GM19239 (cell line): ENCODE data around the gene RAB5IF.
A peak's percentile ranks its signal among the peaks of the same experiment; 100 is the strongest.
"Not testable (repeated sequence)": the region's sequence is repeated elsewhere in the genome, so short reads cannot be mapped to it uniquely, and the experiment has no call there.

ENCODE experiments used
- DNase-seq: peaks from one replicate; pipeline ENCODE4 v3.0.0; 2011; ENCODE audit warnings: low spot score; ENCODE audit not compliant: insufficient read length
- FAIRE-seq: peaks from 2 replicates; lab custom pipeline; 2011; peaks lifted over from hg19 to GRCh38; lab: Jason Lieb, UNC

Gene RAB5IF

DNA sequence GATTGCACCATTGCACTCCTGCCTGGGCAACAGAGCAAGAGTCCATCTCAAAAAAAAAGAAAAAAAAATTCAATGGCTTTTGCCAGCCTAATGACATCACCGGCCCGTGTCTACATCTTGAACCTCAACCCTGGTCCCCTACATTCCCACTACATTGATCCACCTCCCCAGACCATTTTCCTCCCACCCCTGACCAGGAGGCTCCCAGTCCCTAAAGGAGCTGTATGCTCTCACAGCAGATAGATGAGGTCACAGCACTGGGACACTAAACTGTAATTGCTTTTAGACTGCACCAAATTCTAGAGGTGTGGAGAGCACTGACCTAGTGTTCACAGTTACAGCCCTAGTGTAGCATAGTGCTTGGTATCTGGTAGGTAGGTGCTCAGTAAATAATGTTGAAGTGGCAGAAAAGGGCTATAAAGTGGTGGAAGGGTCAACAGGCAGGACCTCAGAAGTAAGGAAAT lies 21.5 kb upstream of the RAB5IF start:
- FAIRE-seq (no peak), DNase-seq (no peak)

GRCh38 chr20:36585410-36586125 lies 20.0 kb upstream of the RAB5IF start:
- DNase-seq, result no peak

DNA sequence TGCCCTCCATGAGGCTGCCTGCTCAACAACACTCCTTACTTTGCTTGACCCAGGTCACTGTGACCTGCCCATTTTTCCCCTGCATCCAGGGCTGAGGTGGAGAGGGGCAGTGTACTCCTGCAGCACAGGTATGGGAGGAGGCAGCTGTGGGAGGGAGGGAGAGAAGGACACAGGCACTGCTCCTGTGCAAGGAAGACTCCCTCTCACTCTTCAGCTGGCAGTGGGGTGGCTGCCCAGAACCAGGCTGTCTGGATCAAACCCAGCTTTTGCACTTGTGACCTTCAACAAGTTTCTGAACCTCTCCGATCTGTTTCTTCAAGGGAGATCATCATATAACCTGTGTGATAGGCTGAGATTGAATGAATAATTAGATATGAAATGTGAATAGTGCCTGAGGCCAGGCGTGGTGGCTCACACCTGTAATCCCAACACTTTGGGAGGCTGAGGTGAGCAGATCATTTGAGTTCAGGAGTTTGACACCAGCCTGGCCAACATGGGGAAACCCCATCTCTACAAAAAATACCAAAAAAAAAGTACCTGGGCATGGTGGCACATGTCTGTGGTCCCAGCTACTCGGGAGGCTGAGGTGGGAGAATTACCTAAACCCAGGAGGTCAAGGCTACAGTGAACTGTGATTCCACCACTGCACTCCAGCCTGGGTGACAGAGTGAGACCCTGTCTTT lies 18.1 kb upstream of the RAB5IF start:
- DNase-seq (no peak), FAIRE-seq (no peak)

More at GRCh38 chr20:36585410-36586125, 20.0 kb upstream of the RAB5IF start:
- no peak for FAIRE-seq

DNA sequence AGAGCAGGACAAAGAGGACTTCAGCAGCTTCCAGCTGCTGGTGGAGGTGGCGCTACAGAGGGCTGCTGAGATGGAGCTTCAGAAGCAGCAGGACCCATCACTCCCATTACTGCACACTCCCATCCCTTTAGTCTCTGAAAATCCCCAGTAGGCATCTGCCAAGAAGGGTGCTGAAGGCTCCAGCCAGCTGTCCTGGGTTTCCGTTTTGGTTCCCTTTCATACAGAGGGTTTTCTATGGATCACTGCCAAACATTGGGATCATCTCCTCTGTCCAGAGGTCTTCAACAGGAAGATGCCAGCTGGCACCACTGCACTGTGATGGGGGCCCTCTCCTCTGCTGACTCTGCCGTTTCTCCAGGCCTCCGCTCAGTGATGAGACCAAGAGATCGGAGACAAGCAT lies 14.3 kb upstream of the RAB5IF start:
- no peak for DNase-seq

GRCh38 chr20:36591854-36592641 lies 13.5 kb upstream of the RAB5IF start:
- FAIRE-seq, result no peak
- DNase-seq, result no peak

More for the DNA sequence above, 14.3 kb upstream of the RAB5IF start:
- FAIRE-seq, result no peak

GRCh38 chr20:36593347-36593929 lies 12.1 kb upstream of the RAB5IF start:
- FAIRE-seq (no peak), DNase-seq (no peak)

DNA sequence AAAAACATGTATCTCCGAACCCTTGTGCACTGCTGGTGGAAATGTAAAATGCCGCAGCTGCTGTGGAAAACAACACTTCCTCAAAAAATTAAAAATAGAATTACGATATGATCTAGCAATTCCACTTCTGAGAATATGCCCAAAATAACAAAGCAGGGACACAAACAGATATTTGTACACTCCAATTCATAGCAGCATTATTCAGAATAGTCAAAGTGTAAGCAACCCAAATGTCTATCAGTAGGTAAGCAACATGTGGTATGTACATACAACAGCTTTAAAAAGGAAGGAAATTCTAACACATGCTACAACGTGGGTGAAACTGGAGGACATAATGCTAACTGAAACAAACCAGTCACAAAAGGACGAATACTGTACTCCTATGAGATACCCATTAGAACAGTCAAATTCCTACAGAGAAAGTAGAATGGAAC lies 5.7 kb upstream of the RAB5IF start:
- DNase-seq, result no peak
- FAIRE-seq, result no peak

DNA sequence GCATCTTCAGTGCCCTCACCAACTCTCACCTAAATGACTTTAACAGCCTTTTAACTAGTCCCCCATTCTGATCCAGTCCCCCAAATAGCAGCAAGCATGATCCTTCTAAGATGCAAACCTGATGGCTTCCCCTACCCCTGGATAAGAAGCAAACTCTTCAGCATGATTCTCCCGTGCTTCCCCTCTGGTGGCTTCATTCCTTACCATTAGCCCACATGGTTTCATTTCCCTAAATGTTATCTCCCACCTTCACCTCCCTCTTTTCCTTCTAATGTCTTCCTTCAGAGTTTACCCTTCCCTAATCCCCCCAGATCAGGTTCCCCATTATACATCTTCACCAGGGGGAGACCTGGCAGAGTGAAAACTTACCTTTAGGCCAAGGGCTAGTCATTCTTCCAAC lies 4.0 kb upstream of the RAB5IF start:
- DNase-seq (no peak), FAIRE-seq (no peak)

- peak; percentile 28 for DNase-seq
- FAIRE-seq, result no peak
Measured at GRCh38 chr20:36604952-36605398, 604 bp upstream of the RAB5IF start.

- FAIRE-seq, result peak; percentile 66
- DNase-seq, result no peak
Measured at GRCh38 chr20:36606158-36607066, 833 bp downstream of the RAB5IF start.

DNA sequence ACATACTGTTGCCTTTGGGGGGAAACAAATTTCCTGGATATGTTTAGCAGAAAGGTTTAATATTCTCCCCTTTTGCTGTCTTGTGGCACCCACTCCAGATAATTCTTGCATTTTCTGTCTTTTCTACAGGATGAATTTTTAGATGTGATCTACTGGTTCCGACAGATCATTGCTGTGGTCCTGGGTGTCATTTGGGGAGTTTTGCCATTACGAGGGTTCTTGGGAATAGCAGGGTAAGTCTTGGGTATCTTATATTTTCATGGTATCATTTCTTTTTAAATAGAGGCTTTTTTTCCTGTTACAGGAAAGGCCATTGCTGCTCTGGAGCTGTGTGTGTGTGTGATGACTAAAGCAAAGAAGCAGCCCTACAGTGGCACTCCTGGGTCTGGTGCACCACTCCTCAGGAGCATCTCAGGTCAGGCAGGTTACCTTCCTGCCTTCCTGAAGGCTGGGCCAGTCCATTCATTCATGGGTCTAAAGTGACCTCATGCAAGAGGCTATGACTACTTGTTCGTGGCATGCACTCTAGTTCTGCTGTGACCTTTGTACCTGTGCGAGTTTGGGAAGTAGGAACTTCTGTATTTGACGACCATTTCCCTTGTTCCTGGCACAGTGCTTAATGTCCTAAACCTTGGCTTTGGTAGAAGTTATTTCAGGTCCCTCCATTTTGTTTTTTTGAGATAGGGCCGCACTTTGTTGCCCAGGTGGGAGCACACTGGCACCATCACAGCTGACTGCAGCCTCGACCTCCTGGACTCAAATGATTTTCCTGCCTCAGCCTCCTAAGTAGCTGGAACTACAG lies 2.2 kb downstream of the RAB5IF start:
- no peak for DNase-seq
- no peak for FAIRE-seq

GRCh38 chr20:36608388-36608728 lies 2.8 kb downstream of the RAB5IF start:
- not testable (repeated sequence) for FAIRE-seq, DNase-seq

- no peak for FAIRE-seq
- no peak for DNase-seq
Measured at GRCh38 chr20:36611625-36612024, 6.0 kb downstream of the RAB5IF start.

DNA sequence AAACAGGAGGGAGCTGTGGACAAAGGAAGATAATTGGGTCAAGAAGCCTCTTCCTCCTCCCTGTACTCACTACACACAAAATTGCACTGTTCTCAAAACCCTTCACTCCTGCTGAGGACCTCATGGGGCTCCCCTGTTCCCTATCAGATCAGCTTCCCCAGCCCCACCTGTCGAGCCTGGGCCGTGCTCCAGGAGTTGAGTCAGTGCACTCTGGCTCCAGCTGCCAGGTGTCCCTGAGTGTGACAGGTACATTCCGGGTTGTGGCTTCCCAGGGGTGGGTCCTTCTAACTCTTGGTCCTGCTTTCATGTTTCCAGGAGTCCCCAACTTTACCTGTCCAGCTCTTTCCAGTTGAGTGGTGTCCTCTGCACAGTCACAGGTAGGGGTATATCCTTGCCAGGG lies 8.4 kb downstream of the RAB5IF start:
- no peak for DNase-seq
- FAIRE-seq, result no peak

DNA sequence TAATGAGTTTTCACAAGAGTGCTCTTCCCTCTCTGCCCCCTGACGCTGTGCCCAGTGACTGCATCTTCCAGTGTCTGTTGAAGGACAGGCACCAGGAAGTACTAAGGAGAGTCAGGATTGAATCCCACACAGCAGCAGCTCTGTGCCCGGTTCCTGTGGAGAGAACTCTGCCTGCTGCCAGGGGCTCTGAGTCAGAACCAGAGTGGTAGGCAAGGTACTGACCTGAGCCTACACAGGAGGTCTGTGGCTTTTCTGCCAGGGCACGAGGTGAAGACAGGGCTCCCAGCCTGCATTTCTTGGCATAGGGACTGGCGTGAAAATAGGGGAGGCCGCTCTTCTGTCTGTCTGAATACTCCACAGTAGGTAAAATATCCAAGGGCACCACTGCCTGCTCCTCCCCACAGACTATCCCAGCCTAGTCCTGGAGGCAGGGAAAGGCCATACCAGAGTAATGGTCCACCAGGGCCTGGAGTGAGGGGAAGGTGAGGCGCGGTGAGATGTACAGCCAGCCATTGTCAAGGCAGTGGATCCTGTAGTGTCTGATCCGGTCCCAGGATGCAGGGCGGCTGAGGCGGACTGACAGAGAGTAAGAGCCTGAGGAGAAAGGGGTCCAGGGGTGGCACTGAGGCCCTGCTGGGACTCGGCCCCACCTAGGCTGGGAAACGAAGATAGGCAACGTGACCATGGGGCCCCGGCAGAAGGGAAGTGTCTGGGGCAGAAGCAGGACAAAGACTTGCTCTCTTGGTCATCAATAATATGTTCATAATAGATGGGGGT lies 9.4 kb downstream of the RAB5IF start:
- DNase-seq (no peak), FAIRE-seq (no peak)

- FAIRE-seq (no peak), DNase-seq (no peak)
Measured at GRCh38 chr20:36620917-36621316, 15.3 kb downstream of the RAB5IF start.

DNA sequence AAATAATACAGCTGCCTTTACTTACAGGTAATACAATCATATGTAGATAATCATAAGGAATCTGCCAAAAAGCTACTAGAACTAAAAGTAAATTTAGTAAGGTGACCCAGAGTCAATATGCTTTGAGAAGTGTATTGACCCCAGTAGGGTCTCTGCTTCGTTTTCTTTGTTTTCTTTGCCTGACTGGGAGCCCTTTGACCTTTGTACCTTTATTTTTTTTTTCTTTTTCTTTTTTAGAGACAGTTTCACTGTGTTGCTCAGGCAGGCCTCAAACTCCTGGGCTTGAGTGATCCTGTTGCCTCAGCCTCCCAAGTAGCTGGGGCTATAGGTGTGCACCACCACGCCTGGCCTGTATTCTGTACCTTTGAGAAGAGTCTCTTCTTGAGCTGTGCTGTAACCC lies 17.9 kb downstream of the RAB5IF start:
- no peak for FAIRE-seq
- no peak for DNase-seq
